ENCODE data around the gene FOXP4. TPM values are rescaled to one million over a fixed set of nuclear protein-coding genes. Genes with fewer than 3 reads are reported as not detected.

FOXP4 gene, protein sequence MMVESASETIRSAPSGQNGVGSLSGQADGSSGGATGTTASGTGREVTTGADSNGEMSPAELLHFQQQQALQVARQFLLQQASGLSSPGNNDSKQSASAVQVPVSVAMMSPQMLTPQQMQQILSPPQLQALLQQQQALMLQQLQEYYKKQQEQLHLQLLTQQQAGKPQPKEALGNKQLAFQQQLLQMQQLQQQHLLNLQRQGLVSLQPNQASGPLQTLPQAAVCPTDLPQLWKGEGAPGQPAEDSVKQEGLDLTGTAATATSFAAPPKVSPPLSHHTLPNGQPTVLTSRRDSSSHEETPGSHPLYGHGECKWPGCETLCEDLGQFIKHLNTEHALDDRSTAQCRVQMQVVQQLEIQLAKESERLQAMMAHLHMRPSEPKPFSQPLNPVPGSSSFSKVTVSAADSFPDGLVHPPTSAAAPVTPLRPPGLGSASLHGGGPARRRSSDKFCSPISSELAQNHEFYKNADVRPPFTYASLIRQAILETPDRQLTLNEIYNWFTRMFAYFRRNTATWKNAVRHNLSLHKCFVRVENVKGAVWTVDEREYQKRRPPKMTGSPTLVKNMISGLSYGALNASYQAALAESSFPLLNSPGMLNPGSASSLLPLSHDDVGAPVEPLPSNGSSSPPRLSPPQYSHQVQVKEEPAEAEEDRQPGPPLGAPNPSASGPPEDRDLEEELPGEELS
- 10 to 100 TPM; 15.7 to 21.0 TPM for total RNA-seq

DNA sequence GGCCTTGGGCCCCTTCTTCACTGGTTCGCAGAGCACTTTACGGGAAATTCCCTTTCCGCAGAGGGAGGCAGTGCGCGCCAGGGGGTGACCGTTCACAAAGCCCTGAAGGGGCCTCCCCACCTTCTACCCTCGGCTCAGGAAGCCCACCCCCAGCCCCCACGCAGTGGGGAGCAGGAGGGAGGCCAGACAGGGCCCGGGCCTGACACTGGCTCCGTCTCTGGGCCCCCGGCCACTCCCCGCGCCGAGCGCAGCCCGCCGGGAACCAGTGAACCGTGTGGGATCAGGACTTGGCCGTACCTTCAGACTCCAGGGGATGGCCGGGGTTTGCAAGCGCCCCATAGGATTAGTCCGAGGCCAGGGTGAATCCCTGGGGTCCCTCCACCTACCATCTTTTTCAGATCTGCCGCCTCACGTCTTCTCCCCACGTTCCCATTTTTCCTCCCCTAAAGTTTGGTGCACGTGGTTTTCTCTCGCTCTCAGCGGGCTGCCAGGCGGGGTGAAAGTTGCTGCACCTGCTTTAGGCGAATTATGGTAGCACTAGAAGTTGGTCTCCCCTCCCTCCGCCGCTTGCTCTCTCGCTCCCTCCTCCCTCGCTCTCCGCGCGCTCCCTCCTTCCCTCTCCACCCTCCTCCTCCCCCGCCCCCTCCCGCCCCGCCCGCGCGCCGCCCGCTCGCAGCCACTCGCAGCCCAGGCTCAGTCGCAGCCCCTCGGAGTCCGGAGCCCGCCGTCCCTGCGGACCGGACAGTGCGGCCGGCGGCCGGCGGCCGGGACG, at the start of gene FOXP4:
Gene FOXP4, plus strand, starts transcription at position 679 of the 772 bp plus-strand sequence. CDS start 19,380 bp downstream, outside the sequence.
- Histone ChIP-seq H3K27ac (peak within 1 kb of the TSS; percentile 67 to 74), H3K36me3 (no peaks in the 10 kb centered on the region), H3K4me3 (peak within 1 kb of the TSS; percentile 97), H3K4me1 (ENCODE audit: control insufficient read depth in 1 of 2, low read depth in 2 of 2) (peaks cover 6 to 32% of the 10 kb centered on the region in 2 donors), H3K9me3 (no peaks in the 10 kb centered on the region), H3K27me3 (replicated peaks; ENCODE audit: insufficient read depth) (no peaks in the 10 kb centered on the region)
- TF ChIP-seq, protein P1, sequence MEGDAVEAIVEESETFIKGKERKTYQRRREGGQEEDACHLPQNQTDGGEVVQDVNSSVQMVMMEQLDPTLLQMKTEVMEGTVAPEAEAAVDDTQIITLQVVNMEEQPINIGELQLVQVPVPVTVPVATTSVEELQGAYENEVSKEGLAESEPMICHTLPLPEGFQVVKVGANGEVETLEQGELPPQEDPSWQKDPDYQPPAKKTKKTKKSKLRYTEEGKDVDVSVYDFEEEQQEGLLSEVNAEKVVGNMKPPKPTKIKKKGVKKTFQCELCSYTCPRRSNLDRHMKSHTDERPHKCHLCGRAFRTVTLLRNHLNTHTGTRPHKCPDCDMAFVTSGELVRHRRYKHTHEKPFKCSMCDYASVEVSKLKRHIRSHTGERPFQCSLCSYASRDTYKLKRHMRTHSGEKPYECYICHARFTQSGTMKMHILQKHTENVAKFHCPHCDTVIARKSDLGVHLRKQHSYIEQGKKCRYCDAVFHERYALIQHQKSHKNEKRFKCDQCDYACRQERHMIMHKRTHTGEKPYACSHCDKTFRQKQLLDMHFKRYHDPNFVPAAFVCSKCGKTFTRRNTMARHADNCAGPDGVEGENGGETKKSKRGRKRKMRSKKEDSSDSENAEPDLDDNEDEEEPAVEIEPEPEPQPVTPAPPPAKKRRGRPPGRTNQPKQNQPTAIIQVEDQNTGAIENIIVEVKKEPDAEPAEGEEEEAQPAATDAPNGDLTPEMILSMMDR (IDR thresholded peaks at IDR 0.05) = no peak
- DNase-seq (ENCODE audit: low spot score) (peak; percentile 70), ATAC-seq (ENCODE audit: insufficient number of reproducible peaks, low FRiP score, low read depth) (peak; percentile 91)

DNA sequence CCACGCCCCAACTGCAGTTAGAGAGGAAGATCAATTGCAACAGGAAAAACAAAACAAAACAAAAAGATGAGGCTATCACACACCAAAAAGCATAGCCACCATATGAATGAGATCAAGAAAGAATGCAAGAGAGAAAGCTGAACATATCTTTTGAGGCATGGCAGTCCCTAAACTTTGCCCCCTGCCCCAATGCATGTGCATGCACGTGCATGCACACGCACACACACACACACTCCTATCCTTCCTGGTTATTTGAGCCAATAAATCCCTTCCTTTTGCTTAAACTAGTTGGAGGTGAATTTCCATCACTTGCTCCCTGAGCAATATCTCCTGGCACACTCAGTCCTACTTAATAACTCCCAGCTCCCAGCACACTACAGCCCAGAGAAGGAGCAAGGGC, 48.6 kb upstream of the FOXP4 start:
- ATAC-seq (ENCODE audit: insufficient number of reproducible peaks, low FRiP score, low read depth) (no peak), DNase-seq (ENCODE audit: low spot score) (no peak)
- no peaks in the 10 kb centered on the region for H3K4me1 ChIP-seq (ENCODE audit: control insufficient read depth in 1 of 2, low read depth in 2 of 2)
- H3K9me3 ChIP-seq = no peaks in the 10 kb centered on the region
- no peaks in the 10 kb centered on the region for H3K27me3 ChIP-seq (replicated peaks; ENCODE audit: insufficient read depth)
- TF ChIP-seq, protein P1 (IDR thresholded peaks at IDR 0.05) = no peak
- H3K36me3 ChIP-seq = no peaks in the 10 kb centered on the region
- no peak overlapping the region for H3K27ac ChIP-seq
- no peak overlapping the region for H3K4me3 ChIP-seq

DNA sequence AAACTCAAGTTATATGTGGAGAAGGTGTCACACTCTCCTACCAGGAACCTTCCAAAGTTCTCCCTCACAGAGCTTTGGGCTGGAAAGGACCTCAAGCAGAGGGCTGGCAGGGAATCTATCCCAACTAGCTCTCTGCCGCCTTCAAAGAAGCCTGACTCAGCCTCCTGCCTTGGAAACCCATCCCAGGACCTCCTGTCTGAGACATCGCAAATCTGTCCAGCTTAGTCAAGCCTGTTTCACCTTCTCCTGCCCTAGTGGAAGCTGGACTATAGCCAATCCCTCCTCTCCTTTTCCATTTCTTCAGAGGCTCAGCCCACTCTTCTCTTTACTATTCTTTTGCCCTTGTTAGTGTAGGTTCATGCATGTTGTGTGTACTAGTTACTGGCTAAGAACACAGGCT, 48.2 kb upstream of the FOXP4 start:
- TF ChIP-seq, protein P1 (IDR thresholded peaks at IDR 0.05) = no peak
- no peaks in the 10 kb centered on the region for H3K27me3 ChIP-seq (replicated peaks; ENCODE audit: insufficient read depth)
- no peaks in the 10 kb centered on the region for H3K36me3 ChIP-seq
- no peak overlapping the region for H3K27ac ChIP-seq
- peaks cover under 1 to 4% of the 10 kb centered on the region in 2 donors for H3K4me1 ChIP-seq (ENCODE audit: control insufficient read depth in 1 of 2, low read depth in 2 of 2)
- H3K4me3 ChIP-seq = no peak overlapping the region
- DNase-seq (ENCODE audit: low spot score) = no peak
- no peaks in the 10 kb centered on the region for H3K9me3 ChIP-seq
- no peak for ATAC-seq (ENCODE audit: insufficient number of reproducible peaks, low FRiP score, low read depth)

DNA sequence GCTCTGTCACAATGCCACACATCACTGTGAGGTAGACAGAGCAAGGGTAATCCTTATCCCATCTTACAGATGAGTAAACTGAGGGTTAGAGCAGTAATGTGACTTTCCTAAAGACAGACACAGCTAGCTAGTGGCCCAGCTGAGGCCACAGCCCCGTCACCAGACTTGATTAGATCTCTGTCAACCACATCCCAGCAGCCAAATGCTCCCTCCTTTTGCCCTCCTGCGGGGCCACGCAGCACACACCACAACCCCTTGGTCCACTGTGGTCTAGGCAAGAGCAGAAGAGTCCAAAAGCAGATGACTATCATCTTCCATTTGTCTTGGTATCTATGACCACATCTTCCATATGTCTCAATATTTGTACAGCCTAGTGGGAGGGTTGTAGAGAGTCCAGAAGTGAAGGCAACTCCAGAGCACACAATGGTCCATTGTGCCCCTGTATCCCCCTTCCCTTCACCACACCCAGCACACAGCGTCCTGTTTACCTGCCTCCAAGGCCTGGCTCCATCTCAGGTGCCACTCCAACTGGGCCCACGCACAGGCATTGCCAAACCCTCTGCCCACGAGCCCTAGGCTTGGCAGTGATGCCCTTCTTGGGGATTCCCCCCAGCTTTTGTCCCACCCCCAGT, 47.1 kb upstream of the FOXP4 start:
- H3K27ac ChIP-seq = no peak overlapping the region
- peaks cover 9 to 12% of the 10 kb centered on the region in 2 donors for H3K4me1 ChIP-seq (ENCODE audit: control insufficient read depth in 1 of 2, low read depth in 2 of 2)
- TF ChIP-seq, protein P1 (IDR thresholded peaks at IDR 0.05) = no peak
- H3K4me3 ChIP-seq = no peak overlapping the region
- no peaks in the 10 kb centered on the region for H3K9me3 ChIP-seq
- no peaks in the 10 kb centered on the region for H3K27me3 ChIP-seq (replicated peaks; ENCODE audit: insufficient read depth)
- H3K36me3 ChIP-seq = no peaks in the 10 kb centered on the region
- ATAC-seq (ENCODE audit: insufficient number of reproducible peaks, low FRiP score, low read depth) (no peak), DNase-seq (ENCODE audit: low spot score) (no peak)

All from thoracic aorta (tissue), 2 donors.